H1 (cell line): ENCODE data around the gene PSMC3IP. TPM values are rescaled to one million over a fixed set of nuclear protein-coding genes. Genes with fewer than 3 reads are reported as not detected.

Experiments used
- BCL11A ChIP-seq, 2 experiments: IDR thresholded peaks; one replicate each; pipeline ENCODE4 v1.6.1; 2011; ENCODE audit warnings: low read depth in 2 of 2, low read length in 2 of 2, mild to moderate bottlenecking in 2 of 2
- CHD2 ChIP-seq: IDR thresholded peaks from 2 replicates; pipeline ENCODE4 v1.6.1; 2012; ENCODE audit warnings: low read length, improper control_type of control experiment
- CTCF ChIP-seq, 3 experiments: IDR thresholded peaks; 1 replicate in 2 of 3; 2 replicates in 1 of 3; pipeline versions ENCODE4 v1.5.1 to v1.6.1; 2011; ENCODE audit warnings: low read length in 3 of 3, mild to moderate bottlenecking in 3 of 3, inconsistent platforms in 2 of 3, low read depth in 1 of 3, moderate library complexity in 1 of 3; ENCODE audit not compliant: insufficient read depth in 1 of 3; ENCODE audit errors: control extremely low read depth in 1 of 3
- JUN ChIP-seq: IDR thresholded peaks from 2 replicates; pipeline ENCODE4 v1.6.1; 2011; ENCODE audit warnings: low read depth, mild to moderate bottlenecking, improper control_type of control experiment, low read length
- RBBP5 ChIP-seq: IDR thresholded peaks from 2 replicates; pipeline ENCODE4 v1.7.1; 2012; ENCODE audit warnings: low read depth, mild to moderate bottlenecking, inconsistent platforms, low read length, moderate library complexity, borderline replicate concordance
- SP4 ChIP-seq: IDR thresholded peaks from 2 replicates; pipeline ENCODE4 v1.6.1; 2012; ENCODE audit warnings: low read length, inconsistent platforms
- TCF12 ChIP-seq: IDR thresholded peaks from 2 replicates; pipeline ENCODE4 v1.6.1; 2011; ENCODE audit warnings: low read depth, mild to moderate bottlenecking, low read length
- YY1 ChIP-seq: IDR thresholded peaks from 2 replicates; pipeline ENCODE4 v1.6.1; 2011; ENCODE audit warnings: low read depth, mild to moderate bottlenecking, low read length
- polyA plus RNA-seq, 7 experiments: library from polyadenylated mRNA; depleted of rRNA in 3 of 7; stranded (reverse) in 5 of 7; unstranded in 2 of 7; fragments of >200 nt in 5 of 7; fragments of 200-250 nt in 2 of 7; gene quantifications; 1 replicate in 5 of 7; 2 replicates in 1 of 7; 4 replicates in 1 of 7; pipeline versions ENCODE4 v1.2.1 to v1.2.3, GENCODE V29; 2011 to 2013; ENCODE audit warnings: missing spikeins in 2 of 7, mixed read lengths in 2 of 7
- total RNA-seq: library from RNA; stranded (reverse); fragmentation: NEBNext Ultra II Directional; extraction: Animal tissue kit (Norgen Biotek cat#: 25700); gene quantifications from 2 replicates; pipeline ENCODE4 v1.2.1, GENCODE V29; 2021

Gene PSMC3IP
- total and polyA plus RNA-seq, 2 of the 8 experiments (the other 6 are each of a cell fraction or from before 2014, with no cell fraction given) = 11.5 to 21.9 TPM

DNA sequence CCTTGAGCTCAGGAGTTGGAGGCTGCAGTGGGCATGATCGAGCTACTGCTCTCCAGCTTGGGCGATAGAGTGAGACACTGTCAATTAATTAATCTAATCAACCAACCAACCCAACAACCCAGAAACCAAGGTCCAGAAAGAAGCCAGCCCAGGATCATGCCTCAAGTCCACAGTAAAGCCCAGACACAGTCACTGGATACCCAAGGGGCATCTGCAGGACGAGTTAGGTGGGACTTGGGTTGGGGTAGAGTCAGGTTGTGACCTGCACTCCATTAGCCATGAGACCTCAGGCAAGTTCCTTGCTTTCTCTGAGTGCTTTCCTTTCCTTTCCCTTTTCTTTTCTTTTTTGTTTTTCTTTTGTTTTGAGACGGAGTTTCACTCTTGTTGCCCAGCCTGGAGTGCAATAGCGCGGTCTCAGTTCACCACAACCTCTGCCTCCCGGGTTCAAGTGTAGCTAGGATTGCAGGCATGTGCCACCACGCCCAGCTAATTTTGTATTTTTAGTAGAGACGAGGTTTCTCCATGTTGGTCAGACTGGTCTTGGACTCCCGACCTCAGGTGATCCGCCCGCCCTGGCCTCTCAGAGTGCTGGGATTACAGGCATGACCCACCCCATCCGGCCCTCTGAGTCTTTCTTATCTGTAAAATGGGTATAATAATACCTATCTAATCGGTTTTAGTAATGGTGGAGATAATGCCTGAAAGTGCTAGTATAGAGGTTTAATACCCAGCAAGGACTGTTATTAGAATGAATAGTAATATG, 28.4 kb downstream of the PSMC3IP start (continued):
- no peak for TF ChIP-seq BCL11A (IDR thresholded peaks at IDR 0.05; ENCODE audit: low read depth in 2 of 2, low read length in 2 of 2)
- TF ChIP-seq SP4 = no peak
- no peak for TF ChIP-seq JUN
- no peak for TF ChIP-seq TCF12
- TF ChIP-seq YY1 = no peak
- no peak for TF ChIP-seq CHD2
- TF ChIP-seq CTCF (IDR thresholded peaks at IDR 0.05; ENCODE audit: control extremely low read depth in 1 of 3, insufficient read depth in 1 of 3, low read depth in 1 of 3, low read length in 3 of 3) = no peak
- no peak for TF ChIP-seq RBBP5
